ENCODE measurements around the gene SUGP1. TPM values are rescaled to one million over a fixed set of nuclear protein-coding genes. Genes with fewer than 3 reads are reported as not detected.

SUGP1 gene
- total RNA-seq, 1 donor from 2014 or later, result 41.4 TPM

DNA sequence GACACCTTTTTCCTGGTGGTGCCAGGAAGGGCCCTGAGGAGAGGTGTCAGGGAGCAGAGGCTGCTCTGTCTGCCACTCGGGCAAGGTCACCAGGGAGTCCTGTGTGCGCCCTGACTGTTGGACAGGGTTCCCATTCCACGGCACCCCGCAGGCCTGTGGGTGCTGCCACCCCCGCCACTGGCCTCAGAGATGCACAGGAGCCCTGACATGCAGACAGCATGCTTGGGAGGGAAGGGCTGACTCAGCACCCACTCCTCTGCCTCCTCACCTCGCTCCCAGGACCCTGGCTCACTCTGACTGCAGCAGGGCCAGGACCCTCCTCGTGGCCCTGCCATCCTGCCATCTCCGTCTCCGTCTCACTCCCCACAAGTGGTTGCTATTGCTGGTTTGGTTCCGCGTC, 25.7 kb upstream of the SUGP1 start:
- TF ChIP-seq, protein P1, sequence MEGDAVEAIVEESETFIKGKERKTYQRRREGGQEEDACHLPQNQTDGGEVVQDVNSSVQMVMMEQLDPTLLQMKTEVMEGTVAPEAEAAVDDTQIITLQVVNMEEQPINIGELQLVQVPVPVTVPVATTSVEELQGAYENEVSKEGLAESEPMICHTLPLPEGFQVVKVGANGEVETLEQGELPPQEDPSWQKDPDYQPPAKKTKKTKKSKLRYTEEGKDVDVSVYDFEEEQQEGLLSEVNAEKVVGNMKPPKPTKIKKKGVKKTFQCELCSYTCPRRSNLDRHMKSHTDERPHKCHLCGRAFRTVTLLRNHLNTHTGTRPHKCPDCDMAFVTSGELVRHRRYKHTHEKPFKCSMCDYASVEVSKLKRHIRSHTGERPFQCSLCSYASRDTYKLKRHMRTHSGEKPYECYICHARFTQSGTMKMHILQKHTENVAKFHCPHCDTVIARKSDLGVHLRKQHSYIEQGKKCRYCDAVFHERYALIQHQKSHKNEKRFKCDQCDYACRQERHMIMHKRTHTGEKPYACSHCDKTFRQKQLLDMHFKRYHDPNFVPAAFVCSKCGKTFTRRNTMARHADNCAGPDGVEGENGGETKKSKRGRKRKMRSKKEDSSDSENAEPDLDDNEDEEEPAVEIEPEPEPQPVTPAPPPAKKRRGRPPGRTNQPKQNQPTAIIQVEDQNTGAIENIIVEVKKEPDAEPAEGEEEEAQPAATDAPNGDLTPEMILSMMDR (IDR thresholded peaks at IDR 0.05), result no peak
- Histone ChIP-seq H3K9me3 (no peaks in the 10 kb centered on the region), H3K27me3 (ENCODE audit: low read depth) (no peaks in the 10 kb centered on the region), H3K4me3 (no peak overlapping the region), H3K4me1 (no peaks in the 10 kb centered on the region), H3K36me3 (peaks cover 100% of the 10 kb centered on the region), H3K27ac (no peak overlapping the region)
- DNase-seq (no peak), ATAC-seq (no peak)
- intact Hi-C loops (cut with DNase I), result no loop called here

DNA sequence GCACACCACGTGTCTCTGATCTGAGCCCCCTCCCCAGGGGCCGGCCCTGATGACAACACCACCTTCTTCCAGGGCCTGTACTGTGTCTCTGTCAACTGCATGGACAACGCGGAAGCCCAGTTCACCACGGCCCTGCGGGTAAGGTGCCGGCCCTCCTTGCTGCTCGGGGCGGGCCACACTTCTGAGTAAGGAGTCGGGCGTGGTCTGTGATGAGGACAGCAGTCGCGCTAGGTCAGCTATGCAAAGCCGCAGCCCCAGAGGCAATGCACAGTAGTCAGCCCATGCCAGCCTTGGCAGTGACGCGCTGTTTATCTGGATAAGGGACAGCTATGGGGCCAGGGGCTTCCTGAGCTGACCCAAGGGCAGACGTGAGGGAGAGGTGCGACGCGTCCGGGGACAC, 24.9 kb upstream of the SUGP1 start:
- no peaks in the 10 kb centered on the region for H3K9me3 ChIP-seq
- H3K27me3 ChIP-seq (ENCODE audit: low read depth), result no peaks in the 10 kb centered on the region
- peaks cover 100% of the 10 kb centered on the region for H3K36me3 ChIP-seq
- no peak overlapping the region for H3K27ac ChIP-seq
- H3K4me1 ChIP-seq, result no peaks in the 10 kb centered on the region
- DNase-seq (no peak), ATAC-seq (no peak)
- H3K4me3 ChIP-seq, result no peak overlapping the region
- TF ChIP-seq, protein P1 (IDR thresholded peaks at IDR 0.05), result no peak
- intact Hi-C loops (cut with DNase I), result no loop called here

DNA sequence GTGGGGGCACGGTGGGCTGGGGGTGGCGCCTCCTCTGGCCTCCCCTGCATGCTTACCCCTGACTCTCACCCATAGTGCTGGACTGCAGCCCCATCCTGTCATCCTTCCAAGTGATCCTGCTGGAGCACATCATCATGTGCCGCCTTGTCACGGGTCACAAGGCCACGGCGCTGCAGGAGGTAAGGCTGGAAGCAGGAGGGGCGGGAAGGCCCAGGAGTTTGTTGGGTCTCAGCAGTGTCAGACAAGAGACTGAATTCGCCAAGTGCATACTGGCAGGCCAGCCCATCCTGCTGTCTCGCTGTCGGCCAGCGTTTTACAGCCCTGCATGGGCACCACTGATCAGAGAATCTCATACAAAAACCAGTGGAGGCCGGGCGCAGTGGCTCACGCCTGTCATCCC, 23.5 kb upstream of the SUGP1 start:
- intact Hi-C loops (cut with DNase I), result no loop called here
- H3K36me3 ChIP-seq, result peaks cover 100% of the 10 kb centered on the region
- H3K4me3 ChIP-seq, result no peak overlapping the region
- H3K4me1 ChIP-seq, result no peaks in the 10 kb centered on the region
- no peaks in the 10 kb centered on the region for H3K27me3 ChIP-seq (ENCODE audit: low read depth)
- no peak for DNase-seq
- ATAC-seq, result no peak
- no peak overlapping the region for H3K27ac ChIP-seq
- no peaks in the 10 kb centered on the region for H3K9me3 ChIP-seq
- TF ChIP-seq, protein P1 (IDR thresholded peaks at IDR 0.05), result no peak

DNA sequence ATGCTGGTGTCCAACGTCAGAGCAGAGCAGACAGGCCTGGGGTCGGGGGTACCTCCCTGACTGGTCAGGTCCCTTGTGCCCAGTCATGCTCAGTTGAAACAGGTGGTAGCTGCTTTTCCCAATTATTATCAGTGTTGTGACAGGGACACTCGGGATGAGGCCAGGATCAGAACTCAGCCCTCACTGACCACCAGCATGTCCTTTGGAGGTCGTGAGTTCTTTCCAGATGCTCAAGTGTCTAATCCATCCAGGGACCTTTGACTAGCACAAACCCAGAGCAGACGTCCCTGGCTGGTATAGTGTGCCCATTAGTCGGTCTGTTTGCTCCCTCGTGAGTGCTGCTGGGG, 22.7 kb upstream of the SUGP1 start:
- intact Hi-C loops (cut with DNase I), result no loop called here
- DNase-seq (no peak), ATAC-seq (no peak)
- Histone ChIP-seq H3K27ac (no peak overlapping the region), H3K4me1 (no peaks in the 10 kb centered on the region), H3K36me3 (peaks cover 100% of the 10 kb centered on the region), H3K27me3 (ENCODE audit: low read depth) (no peaks in the 10 kb centered on the region), H3K9me3 (no peaks in the 10 kb centered on the region), H3K4me3 (no peak overlapping the region)
- TF ChIP-seq, protein P1 (IDR thresholded peaks at IDR 0.05), result no peak

DNA sequence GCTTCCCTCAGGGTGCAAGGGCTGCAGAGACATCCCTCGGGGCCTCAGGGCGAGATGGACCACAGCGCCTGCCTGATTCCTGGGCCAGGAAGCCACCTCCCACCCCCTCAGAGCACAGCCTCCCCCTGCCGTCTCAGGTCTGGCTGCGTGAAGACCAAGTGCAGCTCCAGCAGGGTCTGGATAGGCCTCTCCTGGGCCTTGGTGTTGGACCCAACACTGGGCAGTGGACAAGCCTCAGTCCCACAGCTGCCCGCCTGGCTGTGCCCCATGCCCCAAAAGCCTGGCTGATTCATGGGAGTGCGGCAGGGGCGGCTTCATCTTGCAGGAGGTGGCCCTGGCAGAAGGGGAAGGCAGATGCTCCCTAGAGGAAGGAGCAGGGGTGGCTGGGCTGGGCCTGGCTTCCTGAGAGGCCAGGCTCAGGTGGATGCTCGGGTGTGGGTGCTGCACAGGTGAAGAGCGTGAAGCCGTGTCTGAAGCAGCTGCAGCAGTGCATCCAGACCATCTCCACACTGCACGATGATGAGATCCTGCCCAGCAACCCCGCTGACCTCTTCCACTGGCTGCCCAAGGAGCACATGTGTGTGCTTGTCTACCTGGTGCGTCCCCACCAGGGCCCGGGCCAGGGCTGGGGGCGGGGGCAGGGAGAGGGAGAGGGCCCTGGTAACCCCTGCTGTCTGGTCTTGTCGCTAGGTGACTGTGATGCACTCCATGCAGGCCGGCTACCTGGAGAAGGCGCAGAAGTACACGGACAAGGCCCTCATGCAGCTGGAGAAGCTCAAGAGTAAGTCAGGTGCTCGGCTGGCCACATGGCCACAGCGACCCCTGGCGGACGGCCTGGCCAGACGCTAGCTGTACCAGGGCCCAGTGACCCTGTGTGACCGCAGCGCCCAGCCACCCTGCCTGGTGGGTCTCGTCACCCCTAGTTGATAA, 22.0 kb upstream of the SUGP1 start:
- Histone ChIP-seq H3K4me3 (no peak overlapping the region), H3K9me3 (no peaks in the 10 kb centered on the region), H3K4me1 (no peaks in the 10 kb centered on the region), H3K27me3 (ENCODE audit: low read depth) (no peaks in the 10 kb centered on the region), H3K36me3 (peaks cover 100% of the 10 kb centered on the region), H3K27ac (no peak overlapping the region)
- intact Hi-C loops (cut with DNase I), result no loop called here
- ATAC-seq, result peak; percentile 79 to 81
- TF ChIP-seq, protein P1 (IDR thresholded peaks at IDR 0.05), result peak; percentile 71
- peak; percentile 73 for DNase-seq
